Activated CD8-positive, alpha-beta memory T cell treated with anti-CD3 and anti-CD28 coated beads, Interleukin-2, amount 50 U/mL, for 4 hours (primary cell): ENCODE data around the gene EML1.

Experiments used
- DNase-seq: peaks from one replicate; pipeline ENCODE4 v3.0.0-alpha.2; 2020

Gene EML1

DNA sequence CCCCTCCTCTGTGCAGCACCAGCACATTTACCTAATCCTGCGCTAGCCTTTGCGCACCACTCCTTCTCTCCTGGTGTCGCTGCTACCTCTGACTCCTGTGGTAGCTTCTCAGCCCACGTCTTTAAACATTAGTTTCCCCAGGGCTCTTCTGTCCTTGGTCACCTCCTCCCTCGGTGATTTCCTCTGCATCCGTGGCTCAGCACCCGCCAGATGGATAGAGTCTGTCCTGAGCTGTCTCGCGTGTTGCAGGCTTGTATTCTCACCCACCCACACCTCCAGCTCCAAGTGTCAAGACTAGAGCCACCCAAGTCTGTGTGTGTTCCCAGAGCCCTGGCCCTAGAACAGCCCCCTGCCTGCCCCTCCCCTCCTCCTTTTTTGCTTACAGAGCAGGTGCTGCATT lies 83.2 kb downstream of the EML1 start:
- DNase-seq, result no peak

DNA sequence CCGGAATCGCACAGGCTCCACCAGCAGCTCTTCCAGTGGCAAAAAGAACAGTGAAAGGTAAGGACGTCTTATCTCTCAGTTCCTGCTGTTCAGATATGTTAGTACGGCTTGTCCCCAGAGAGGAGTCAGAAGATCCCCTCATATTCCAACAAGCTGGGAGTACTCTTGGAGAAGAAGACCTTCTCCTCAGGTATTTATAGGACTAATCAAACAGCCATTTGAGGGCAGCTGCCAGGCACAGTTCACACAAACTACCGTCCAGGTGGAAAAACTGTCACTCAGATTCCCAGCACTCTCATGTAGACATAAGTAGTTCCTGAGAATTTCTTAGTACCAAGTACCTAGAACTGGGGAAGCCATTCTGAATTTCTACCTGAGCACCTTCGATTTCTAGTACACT lies 85.3 kb downstream of the EML1 start:
- no peak for DNase-seq

DNA sequence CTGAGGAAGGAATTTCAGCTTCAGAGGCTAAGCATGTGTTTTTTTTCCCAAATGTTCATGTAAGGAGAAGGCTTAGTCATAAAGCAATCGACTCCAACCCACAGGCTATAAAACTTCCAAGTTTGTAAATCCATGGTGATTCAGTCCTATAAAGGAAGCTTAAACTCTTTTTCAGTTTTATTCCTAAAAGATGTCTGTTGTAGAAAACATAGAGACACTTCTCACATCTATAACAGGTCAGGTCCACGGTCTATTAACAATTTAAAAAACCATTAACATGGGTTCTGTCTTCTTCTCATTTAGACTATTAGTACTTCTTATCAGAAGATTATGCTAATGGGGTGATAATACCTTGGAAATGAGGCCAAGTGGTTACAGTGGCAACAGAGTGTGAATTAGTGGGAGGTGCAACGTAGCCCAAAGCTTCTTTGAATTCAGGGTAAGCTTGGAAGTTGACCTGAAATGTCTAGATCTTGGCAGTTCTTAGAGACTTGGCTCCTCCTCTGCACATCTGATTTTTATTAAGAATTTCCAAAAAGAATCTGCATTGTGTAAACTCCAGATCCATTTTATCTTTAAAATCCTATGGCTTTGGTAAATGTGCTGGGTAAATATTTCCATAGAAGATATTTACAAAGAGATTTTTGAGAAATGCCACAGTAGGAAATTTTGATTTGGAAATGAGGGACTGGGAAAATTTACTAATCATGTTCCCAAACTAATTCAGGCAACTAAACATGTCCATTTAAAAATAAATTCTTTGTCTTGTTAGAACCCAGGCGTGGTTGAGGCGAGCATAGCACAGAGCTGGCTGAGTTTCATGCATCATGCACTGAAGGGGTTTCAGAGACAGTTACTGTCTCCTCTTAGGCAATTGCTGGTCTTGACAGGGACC lies 86.4 kb downstream of the EML1 start:
- DNase-seq, result no peak

DNA sequence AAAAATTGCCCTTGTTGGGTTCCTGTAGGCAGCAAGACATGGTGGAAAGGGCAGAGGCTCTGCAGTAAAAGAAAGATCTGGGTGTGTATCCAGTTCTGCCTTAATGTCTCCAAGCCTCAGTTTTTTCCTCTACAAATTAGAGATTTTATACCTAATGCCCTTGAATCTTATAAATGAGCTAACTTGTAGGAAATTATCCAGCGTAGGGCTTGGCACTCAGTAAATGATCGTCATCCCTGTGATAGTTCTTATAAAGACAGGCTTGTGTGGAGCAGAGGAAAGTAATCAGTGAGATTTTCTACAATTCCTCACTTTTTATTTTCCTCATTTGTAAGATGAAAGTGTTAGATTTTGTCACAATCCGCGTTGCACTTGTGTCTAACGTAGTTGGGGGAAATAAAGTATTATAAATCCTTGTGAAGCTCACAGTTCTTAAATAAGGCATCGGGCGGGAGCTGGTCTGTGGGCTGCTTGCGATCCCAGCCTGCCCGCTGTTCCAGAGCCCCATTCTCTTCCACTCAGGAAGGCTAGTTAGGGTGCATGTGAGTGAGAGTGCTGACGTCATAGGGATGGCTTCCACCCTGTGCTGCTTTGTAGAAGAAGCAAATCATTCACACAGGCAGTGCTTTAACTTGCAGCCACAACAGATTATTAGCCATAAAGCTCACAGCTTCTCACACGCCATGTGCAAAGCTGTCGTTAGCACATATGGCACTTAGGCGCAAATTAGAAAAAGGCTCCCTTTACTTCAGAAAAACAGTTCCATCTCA lies 87.6 kb downstream of the EML1 start:
- DNase-seq, result no peak

DNA sequence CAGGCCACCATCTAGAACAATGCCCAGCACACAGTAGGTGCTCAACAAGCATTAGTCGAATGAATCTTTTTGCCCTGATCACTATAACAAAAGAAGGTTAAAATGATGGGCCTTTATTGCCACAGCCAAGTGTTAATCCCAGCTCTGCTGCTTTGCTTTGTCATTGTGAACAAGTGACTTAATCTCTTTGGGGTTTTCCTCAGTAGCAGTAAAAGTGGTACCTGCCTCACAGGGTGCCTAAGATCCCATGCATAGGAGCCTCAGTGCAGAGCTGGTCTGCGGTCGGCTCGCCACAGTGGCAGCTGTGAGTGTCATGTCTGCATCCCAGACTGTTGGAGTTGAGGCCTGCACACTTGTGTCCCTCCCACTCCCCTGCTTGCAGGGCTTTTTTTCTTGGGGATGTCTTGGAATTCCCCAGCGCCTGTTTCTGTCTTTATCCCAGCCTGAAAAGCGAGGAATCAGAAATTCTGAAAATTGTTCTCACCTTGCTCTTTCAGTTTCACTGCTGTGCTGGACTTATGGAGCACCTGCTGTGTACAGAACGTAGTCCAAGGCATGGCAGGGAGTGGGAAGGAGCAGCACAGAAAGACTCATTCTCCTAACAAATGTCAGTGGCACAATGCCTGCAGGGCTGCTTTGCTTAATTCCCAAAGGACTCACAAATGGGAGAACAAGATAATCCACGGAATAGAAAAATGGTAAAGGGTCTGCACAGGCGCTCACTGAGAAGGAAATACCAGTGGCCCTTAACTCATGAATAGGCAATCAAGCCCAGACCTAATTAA lies 90.8 kb downstream of the EML1 start:
- DNase-seq, result no peak

DNA sequence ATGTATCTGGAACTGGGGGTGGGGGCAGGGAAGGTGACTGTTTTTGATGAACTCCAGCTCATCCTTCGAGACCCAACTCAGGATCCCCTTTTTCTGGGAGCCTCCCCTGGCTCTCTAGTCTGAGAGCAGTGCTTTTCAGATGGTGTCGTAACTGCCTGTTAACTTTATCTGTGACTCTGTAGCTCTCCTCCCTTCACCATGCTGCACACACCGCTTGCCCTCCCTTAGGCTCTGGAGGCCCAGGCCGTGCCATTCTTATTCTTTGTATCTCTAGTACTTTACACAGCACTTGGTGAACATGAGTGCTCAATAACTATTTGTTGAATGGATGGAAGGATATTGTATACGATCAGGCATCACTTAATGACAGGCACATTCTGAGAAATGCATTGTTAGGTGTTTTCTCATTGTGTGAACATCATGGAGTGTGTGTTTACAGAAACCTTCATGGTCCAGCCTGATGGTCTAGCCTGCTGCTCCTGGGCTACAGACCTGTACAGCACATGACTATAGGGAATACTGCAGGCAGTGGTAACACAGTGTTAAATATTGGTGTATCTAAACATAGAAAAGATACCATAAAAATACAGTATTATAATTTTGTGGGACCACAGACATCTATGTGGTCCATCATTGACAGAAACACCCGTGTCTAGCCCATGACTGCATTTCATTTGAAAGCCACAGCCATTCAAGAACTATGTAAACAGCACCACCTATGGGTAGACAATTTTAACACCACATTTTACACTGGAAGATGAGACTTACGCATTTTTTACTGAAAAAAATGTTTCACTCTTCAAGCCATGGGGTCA lies 91.8 kb downstream of the EML1 start:
- no peak for DNase-seq

DNA sequence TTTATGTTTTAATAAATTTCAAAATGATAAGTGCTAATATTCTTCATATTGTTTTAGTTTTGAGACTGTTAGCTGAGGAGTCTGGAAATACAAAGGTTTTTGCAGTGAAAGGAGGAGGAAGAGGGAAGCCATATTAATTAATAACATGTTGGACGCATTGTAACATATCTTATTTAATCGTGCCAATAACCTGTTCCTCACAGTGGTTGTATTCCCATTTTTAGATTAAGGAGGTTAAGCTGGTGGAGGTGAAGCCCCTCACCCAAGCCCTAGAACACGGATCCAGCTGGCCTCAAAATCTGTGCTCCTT lies 92.4 kb downstream of the EML1 start:
- no peak for DNase-seq

DNA sequence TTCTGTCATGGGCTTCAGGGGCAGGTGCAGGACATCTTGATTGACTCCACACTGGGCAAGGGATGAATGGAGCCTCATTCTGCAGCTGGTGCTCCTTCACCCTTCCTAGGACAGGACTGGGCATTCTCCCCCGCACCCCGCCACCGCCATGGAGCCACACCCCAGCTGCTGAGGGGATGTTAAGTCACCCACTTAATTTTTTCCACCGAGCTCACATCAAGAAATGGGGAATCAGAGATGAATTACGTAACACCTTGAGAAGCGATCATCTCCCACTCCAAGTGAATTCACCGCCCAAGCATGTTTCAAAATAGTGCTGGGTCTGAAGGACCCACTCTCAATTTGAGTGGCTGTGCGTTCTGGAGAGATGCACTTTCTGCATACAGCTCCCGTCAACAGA lies 94.2 kb downstream of the EML1 start:
- no peak for DNase-seq

DNA sequence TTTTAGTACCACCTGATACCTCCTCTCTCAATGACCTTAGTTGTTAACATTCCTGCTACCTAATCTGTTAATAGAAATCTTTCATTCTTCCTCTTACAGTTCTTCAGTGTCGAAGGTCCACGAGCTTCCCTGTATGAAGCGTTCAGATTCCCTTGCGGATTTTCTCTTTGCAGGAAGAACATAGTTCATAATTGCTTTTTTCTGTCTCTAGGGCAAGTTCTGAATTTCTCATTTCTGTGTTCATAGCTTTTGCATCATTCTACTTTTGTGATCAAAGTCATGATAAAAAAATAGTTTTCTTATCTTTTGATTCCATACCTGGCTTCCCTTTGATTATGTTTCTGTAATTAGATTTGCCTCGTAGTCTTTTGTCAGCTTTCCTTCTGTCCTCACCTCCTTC lies 94.9 kb downstream of the EML1 start:
- no peak for DNase-seq

DNA sequence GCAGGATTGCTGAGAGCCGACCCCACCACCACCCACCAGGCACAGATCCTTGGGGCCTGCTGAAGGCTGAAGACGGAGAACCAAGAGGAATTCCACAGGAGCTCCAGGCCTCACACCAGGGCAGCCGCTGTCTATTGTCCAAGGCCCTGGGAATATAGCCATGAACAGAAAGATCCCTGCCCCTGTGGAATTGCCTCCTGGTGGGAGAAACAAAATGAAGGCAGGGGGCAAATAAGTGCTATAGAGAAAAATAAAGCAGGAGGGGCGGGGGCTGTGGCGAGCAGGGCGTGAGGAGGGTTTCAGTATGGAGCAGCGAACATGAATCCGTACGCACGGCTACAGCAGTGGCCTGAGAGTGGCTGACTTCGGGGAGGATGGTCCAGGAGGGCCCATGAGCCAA lies 96.1 kb downstream of the EML1 start:
- DNase-seq, result no peak

DNA sequence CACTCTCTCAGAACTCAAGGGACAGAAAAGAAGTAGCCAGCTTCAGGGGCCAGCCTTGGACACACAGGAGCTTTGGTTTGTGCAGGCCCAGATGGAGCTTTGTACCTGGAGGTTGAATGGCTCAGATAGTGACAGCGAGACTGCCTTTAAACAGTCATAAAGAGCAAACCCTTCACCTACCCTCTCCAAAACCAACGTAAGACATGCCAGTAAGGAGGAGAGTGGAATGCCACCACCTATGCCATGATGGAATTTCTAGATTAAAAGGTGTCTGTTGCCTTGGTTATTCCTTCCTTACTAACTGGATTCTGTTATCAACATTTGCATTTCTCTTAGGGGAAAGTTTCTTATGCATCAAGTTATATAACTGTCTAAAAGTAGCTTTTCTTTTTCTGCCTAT lies 98.1 kb downstream of the EML1 start:
- DNase-seq, result no peak

DNA sequence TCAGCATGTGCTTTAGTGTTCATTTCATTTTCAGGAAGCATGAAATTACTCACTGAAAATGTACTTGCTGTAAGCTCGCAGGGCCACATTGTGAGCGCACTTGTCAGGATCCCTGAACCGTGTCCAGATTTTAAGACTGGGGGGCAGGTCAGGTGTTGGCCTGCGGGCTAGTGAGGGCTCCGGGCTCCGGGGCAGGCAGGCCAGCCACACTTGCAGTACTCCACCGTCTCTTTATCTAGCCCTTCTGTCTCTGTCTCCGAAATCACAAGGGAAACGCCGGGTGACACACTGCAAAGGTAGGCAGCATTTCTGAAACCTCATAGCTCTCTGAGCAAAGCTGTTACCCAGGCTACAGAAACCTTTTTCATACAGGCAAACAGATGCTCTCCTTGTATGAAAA lies 98.7 kb downstream of the EML1 start:
- DNase-seq, result no peak

DNA sequence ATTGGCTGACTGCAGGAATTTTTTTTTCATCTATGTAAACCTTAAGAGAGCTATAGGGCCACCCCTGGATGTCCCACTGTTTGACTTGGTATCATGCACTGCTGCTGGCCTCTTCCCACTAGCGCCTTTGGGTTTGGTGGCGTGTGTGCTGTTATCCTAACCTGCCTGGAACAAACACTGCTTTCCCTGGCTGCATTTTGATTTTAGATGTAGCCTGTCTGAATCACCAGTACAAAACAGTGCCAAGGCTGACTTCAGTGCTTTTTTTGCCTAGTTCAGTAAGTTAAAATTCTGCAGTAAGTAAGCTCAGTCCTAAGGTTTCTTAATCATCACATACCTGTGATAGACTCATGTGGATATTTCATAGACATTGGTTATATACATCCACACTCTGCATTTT lies 99.2 kb downstream of the EML1 start:
- no peak for DNase-seq

DNA sequence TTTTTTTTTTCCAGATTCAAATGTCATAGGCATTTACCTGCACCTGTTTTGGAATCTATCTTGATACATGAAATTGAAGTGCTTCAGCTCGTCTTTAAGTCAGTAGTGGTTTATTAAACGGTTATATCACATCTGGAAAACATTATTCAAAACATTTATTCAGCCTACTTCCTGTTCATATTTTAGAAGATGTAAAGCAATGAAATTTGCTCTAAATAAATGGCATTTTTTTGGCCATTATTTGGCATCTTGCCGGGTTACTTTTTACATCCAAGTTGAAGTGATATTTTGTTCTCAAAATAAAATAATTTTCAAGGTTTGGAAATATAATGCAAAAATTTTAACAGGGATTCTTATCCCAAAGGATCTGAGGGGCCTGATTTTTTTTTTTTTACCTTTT lies 103.1 kb downstream of the EML1 start:
- DNase-seq, result no peak

DNA sequence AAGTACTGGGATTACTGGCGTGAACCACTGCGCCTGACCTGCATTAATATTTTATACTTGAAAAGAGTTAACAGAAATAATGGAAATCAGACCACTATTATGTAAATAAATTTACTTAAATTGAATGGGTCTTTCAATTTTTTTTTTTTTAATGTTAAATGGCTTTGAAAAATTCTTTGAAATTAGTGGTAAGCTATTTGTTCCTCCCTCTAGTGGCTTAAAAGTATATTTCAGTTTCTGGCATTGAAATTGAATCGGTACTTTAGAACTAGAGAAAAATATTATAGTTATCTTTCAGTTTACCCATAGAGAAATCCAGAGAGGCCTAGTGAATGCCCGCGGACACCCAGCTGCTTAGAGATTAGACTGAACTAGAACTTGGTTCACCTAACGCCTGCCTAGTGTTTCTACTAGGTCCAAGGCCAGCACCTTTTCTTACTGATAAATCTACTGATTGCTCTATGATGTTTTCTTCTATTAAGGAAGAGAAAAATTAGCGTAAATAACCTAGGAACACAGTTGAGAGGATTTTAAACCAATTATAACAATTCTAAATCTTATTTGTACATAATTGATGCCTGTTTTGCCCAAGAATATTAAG lies 106.5 kb downstream of the EML1 start:
- no peak for DNase-seq

DNA sequence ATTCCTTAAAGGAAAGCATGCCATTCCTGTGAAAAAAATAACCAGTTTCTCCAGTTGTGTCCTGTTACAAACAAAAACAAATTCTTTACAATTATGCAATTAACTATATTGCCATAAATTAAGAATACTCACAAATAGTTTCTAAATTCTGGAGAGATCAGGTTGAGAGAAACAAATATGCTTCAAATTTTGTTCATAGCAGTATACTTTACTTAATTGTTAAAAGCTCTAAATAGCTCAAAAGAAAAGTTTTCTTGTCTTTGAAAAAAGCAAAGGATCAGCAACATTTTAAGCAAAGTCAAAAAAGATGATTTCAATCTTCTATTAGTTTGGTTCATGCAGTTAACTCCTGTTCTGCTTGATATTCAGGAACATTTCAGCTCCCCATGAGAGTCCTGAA lies 109.7 kb downstream of the EML1 start:
- DNase-seq, result no peak

DNA sequence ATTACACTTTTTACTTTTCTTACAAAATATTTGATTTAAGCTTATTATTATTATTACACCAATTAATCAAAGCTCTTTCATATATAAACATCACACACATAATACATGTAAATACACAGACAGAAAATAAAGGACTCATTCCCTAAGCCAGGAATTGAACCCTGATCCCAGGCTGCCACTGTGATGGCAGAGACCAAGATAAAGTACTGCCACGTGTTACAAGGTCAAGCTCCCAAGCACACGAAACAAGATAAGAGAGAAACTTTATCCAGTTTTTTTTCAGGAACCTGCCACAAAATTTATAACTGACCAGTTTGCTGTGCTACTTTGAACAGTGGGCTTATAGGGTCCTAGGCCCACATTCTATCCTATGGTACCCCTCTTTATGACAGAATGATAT lies 111.3 kb downstream of the EML1 start:
- no peak for DNase-seq

DNA sequence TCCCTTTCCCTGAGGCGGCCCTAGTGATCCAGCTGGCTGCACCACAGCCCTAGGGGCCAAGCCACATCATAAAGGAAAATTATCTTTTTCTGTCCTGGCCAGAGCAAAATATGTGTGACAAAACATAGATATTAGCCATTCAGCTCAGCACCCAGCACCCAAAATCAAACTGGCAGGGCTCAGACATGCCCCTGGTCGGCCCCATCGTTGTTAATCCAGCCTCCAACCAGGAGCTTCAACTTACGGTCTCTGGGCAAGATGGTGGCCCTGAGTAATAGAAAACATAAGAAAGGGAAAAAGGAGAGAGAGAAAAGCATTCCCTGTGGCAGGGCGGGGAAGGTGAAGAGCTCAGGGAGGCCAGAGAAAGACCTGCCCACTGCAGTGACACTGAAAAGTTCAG lies 111.9 kb downstream of the EML1 start:
- DNase-seq, result no peak

DNA sequence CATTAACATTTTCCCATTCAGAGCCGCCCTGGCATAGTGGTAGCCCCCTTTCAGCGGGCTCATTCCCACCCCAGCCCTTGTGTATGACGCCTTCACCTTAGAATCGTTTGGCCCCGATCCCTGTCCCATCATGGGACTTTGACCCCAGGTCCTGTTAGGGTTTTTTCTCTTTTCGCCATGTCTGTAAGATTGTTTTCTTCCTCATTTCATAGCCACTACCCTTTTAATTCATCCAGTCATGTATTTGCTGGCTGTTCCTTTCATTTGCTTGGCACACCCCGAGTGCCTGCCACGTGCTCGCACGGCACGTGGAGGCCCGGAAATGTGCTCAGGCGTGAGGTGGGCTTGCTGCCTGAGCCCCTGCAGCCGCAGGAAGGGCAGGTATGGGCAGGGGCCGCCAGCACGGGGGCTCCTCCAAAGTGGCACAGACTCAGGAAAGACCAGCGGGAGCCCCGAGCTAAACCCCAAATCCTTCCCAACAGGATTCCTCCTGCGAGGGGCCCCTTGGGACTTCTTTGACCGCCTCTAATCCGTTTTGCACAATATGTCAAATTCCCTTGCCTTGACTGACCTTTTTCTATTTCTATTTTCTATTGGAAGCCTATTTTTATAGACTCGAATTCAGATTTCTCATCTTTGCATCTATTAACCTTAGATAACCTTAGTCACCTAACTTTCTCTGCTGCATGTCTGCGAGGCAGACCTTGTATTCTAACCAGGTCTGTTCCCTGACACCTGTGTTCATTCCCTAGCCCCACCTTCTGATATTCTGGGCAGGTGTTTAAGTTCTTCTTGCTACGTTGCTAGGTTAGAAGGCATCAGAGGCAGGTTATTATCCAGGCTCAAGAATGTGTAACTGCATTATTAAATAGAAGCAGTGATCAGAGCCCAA lies 114.8 kb downstream of the EML1 start:
- DNase-seq, result no peak

DNA sequence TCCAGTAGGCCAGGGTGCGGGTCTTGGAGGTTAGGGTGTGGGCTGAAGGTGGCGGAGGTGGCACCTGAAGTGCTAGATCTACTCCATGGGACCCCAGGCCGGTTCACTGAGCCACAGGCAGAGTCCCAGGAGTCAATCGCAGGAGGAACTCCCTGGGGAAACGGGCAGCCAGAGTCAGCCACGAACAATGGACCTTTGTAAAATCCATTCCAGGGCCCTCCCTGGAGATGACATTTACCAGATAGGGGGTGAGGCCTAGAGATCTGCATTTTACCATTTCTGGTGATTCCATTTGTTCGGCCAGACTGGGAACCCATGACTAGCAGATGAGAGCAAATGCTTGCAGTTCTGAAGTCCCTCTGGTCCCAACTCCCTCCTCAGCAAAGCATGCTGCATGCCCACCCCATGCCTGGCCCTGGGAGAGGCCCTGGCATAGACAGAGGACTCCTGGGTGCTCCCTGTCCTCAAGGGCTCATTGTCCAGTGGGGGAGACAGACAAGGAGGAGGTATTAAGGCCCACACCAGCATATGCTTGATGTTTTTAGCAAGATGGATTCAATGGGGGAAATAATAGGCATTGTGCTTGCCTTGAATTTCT lies 115.5 kb downstream of the EML1 start:
- no peak for DNase-seq

DNA sequence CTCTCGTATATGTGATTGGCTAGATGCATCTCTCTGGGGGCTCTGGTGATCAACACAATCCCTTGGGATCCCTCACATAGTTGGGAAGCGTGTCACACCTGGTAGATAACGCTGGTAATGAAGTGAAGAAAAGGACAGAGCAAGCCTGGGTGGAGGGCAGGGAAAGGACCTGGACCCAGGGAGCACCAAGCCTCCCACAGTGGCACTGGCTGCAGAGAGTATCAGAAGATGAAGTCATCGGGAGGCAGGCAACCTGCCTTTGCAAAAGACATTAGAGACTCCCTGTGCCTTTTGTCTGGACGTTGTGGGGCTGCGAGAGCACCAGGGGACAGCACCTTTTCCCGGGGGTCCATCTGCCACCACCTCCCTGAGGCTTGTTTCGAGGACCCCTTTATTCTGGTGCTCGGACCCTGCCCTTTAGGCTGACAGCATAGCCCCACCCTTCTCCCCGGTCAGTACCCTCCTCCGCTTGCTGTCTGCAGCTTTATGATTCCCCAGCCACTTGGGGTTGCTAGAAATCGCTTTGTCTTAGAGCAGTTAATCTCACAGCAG lies 116.4 kb downstream of the EML1 start:
- no peak for DNase-seq
